HEK293T (cell line): ENCODE data around the gene EIPR1.

Source experiments
- BHLHE40 ChIP-seq: fragments of 450-650 bp; IDR thresholded peaks from 2 replicates; pipeline ENCODE4 v1.6.1; 2016; ENCODE audit warnings: mild to moderate bottlenecking, moderate library complexity, borderline replicate concordance
- ELF4 ChIP-seq: fragments of 450-650 bp; IDR thresholded peaks from 2 replicates; pipeline ENCODE4 v1.6.1; 2017; ENCODE audit warnings: antibody characterized with exemption
- FOXK2 ChIP-seq: fragments of 450-650 bp; IDR thresholded peaks from 2 replicates; pipeline ENCODE4 v1.6.1; 2016; ENCODE audit warnings: mild to moderate bottlenecking
- FOXM1 ChIP-seq: fragments of 450-650 bp; IDR thresholded peaks from 2 replicates; pipeline ENCODE4 v1.6.1; 2017; ENCODE audit warnings: mild to moderate bottlenecking, borderline replicate concordance
- HDGF ChIP-seq: fragments of 450-650 bp; IDR thresholded peaks from 2 replicates; pipeline ENCODE4 v1.6.1; 2017; ENCODE audit warnings: antibody characterized with exemption, borderline replicate concordance
- L3MBTL2 ChIP-seq: fragments of 450-650 bp; conservative IDR thresholded peaks from 2 replicates; pipeline ENCODE4 v1.6.1; 2016; ENCODE audit warnings: mild to moderate bottlenecking
- LEF1 ChIP-seq: fragments of 450-650 bp; IDR thresholded peaks from 2 replicates; pipeline ENCODE4 v1.6.1; 2017; ENCODE audit warnings: mild to moderate bottlenecking, borderline replicate concordance
- NFRKB ChIP-seq: fragments of 450-650 bp; IDR thresholded peaks from 2 replicates; pipeline ENCODE4 v1.6.1; 2016; ENCODE audit warnings: mild to moderate bottlenecking, moderate library complexity
- SUZ12 ChIP-seq: fragments of 450-650 bp; IDR thresholded peaks from 2 replicates; pipeline ENCODE4 v1.6.1; 2016; ENCODE audit warnings: mild to moderate bottlenecking
- TARDBP ChIP-seq: fragments of 450-650 bp; IDR thresholded peaks from 2 replicates; pipeline ENCODE4 v1.6.1; 2016
- ZNF384 ChIP-seq: fragments of 450-650 bp; IDR thresholded peaks from 2 replicates; pipeline ENCODE4 v1.6.1; 2016

DNA sequence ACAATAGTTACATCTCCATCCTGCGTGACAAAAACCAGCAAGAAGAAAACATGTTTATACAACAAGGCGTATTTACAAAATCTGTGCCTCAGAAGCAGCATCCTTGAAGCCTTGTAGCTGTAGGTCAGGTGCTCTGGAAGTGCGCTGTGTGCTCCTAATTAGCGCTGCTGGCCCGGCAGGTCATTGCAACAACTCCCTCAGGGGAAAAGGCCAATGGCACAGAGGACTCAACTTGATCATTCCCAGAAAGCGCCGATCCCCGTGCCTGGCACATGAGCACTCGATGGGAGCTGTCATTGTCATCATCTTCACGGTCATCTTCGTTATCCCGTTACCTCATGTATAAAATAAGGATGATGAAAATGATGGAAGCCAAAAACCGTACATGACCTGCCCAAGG, 58.5 kb downstream of the EIPR1 start:
- TF ChIP-seq HDGF (no peak), TARDBP (no peak), BHLHE40 (no peak), SUZ12 (no peak), ELF4 (no peak), L3MBTL2 (no peak), FOXM1 (no peak), LEF1 (no peak), ZNF384 (no peak), FOXK2 (no peak), NFRKB (no peak)
